H1 (cell line): ENCODE measurements around the gene MAML3. TPM values are rescaled to one million over a fixed set of nuclear protein-coding genes. Genes with fewer than 3 reads are reported as not detected.

Source experiments
- CTCF ChIA-PET: fragments of 300-600 bp; sonication (Branson Sonifier 250); formaldehyde crosslinking; loops from one replicate; lab custom pipeline; 2021; ENCODE audit not compliant: partially characterized antibody; lab: Charles Lee
- POLR2A ChIA-PET: fragments of 300-600 bp; sonication (Branson Sonifier 250); formaldehyde crosslinking; loops from one replicate; lab custom pipeline; 2021; ENCODE audit warnings: inconsistent platforms; ENCODE audit not compliant: partially characterized antibody; lab: Charles Lee
- DNase-seq, 2 experiments: peaks; one replicate each; pipeline versions ENCODE4 v3.0.0 to v3.0.0-alpha.2; 2010 to 2022; ENCODE audit warnings: low spot score in 2 of 2, low read depth in 1 of 2, mixed read lengths in 1 of 2
- FAIRE-seq: peaks from 2 replicates; lab custom pipeline; 2011; peaks lifted over from hg19 to GRCh38; lab: Jason Lieb, UNC
- H2AFZ ChIP-seq: 2 replicates; pipeline ENCODE4 v1.8.1; 2012; ENCODE audit warnings: low read length, inconsistent platforms
- H2AK5ac ChIP-seq: 2 replicates; pipeline ENCODE4 v1.6.1; 2013; ENCODE audit warnings: low read depth, low read length
- H2BK120ac ChIP-seq: replicated peaks from 2 replicates; pipeline ENCODE3; 2013; ENCODE audit warnings: low read depth, low read length, inconsistent platforms
- H2BK12ac ChIP-seq: 2 replicates; pipeline ENCODE4 v1.6.1; 2013; ENCODE audit warnings: low read depth, low read length
- H2BK15ac ChIP-seq: 2 replicates; pipeline ENCODE4 v1.6.1; 2013; ENCODE audit warnings: low read length
- H2BK20ac ChIP-seq: 2 replicates; pipeline ENCODE4 v1.6.1; 2013; ENCODE audit warnings: low read length
- H2BK5ac ChIP-seq: 2 replicates; pipeline ENCODE4 v1.6.1; 2013; ENCODE audit warnings: low read depth, low read length
- H3K14ac ChIP-seq: 2 replicates; pipeline ENCODE4 v1.6.1; 2013; ENCODE audit warnings: inconsistent platforms; ENCODE audit not compliant: insufficient read length
- H3K18ac ChIP-seq: 2 replicates; pipeline ENCODE4 v1.6.1; 2013; ENCODE audit warnings: low read length; ENCODE audit errors: extremely low read depth
- H3K23ac ChIP-seq: 2 replicates; pipeline ENCODE4 v1.6.1; 2013; ENCODE audit warnings: inconsistent platforms; ENCODE audit not compliant: insufficient read length
- H3K23me2 ChIP-seq: 2 replicates; pipeline ENCODE4 v1.6.1; 2013; ENCODE audit warnings: low read depth, low read length
- H3K27ac ChIP-seq: 2 replicates; pipeline ENCODE4 v1.6.1; 2011; ENCODE audit warnings: low read depth, low read length, inconsistent platforms
- H3K27me3 ChIP-seq, 4 experiments: replicated peaks in 1 of 4; 1 replicate in 1 of 4; 2 replicates in 3 of 4; pipeline versions ENCODE4 v1.6.1 to v1.8.1; 2011 to 2013; ENCODE audit warnings: low read length in 3 of 4, mild to moderate bottlenecking in 3 of 4, inconsistent platforms in 2 of 4, mixed read lengths in 2 of 4, moderate library complexity in 1 of 4; ENCODE audit not compliant: control insufficient read depth in 3 of 4, insufficient read depth in 3 of 4; ENCODE audit errors: extremely low read depth in 1 of 4
- H3K36me3 ChIP-seq, 4 experiments: 2 replicates each; pipeline versions ENCODE4 v1.6.1 to v1.8.1; 2011 to 2013; ENCODE audit warnings: mild to moderate bottlenecking in 4 of 4, low read length in 3 of 4, moderate library complexity in 2 of 4, control low read depth in 1 of 4, inconsistent platforms in 1 of 4; ENCODE audit not compliant: insufficient read depth in 4 of 4, control insufficient read depth in 2 of 4
- H3K4ac ChIP-seq: replicated peaks from 2 replicates; pipeline ENCODE3; 2013; ENCODE audit warnings: low read length, low read depth, mixed read lengths, inconsistent platforms; ENCODE audit not compliant: insufficient read length
- H3K4me1 ChIP-seq, 4 experiments: replicated peaks in 1 of 4; 1 replicate in 1 of 4; 2 replicates in 3 of 4; pipeline versions ENCODE4 v1.6.1 to v1.8.1; 2011 to 2013; ENCODE audit warnings: low read length in 3 of 4, inconsistent platforms in 2 of 4, mixed read lengths in 1 of 4; ENCODE audit not compliant: insufficient read depth in 4 of 4, control insufficient read depth in 3 of 4
- H3K4me2 ChIP-seq, 2 experiments: 2 replicates each; pipeline versions ENCODE4 v1.6.1 to v1.8.1; 2011 to 2013; ENCODE audit warnings: low read depth in 2 of 2, low read length in 2 of 2, control low read depth in 1 of 2, inconsistent platforms in 1 of 2, mild to moderate bottlenecking in 1 of 2; ENCODE audit not compliant: insufficient read depth in 1 of 2
- H3K4me3 ChIP-seq, 4 experiments: fragments of 200-600, 300-600 bp in 1 of 4; sonication (generic), shearing (Covaris generic), sonication (Bioruptor Twin) in 1 of 4; 2 replicates each; pipeline versions ENCODE4 v1.5.1 to v1.8.1; 2011 to 2016; ENCODE audit warnings: low read length in 4 of 4, low read depth in 3 of 4, control low read depth in 2 of 4, inconsistent platforms in 2 of 4, mild to moderate bottlenecking in 2 of 4, mixed read lengths in 1 of 4, moderate library complexity in 1 of 4; ENCODE audit not compliant: insufficient read depth in 2 of 4; ENCODE audit errors: extremely low read depth in 1 of 4
- H3K56ac ChIP-seq: replicated peaks from 2 replicates; pipeline ENCODE3; 2013; ENCODE audit warnings: low read depth, mild to moderate bottlenecking, mixed read lengths, low read length, inconsistent platforms; ENCODE audit not compliant: insufficient read length
- H3K79me1 ChIP-seq: 2 replicates; pipeline ENCODE4 v1.6.1; 2013; ENCODE audit warnings: low read depth, low read length, control low read depth
- H3K79me2 ChIP-seq, 2 experiments: 2 replicates each; pipeline versions ENCODE4 v1.6.1 to v1.8.1; 2012 to 2013; ENCODE audit warnings: low read length in 2 of 2, mild to moderate bottlenecking in 2 of 2, inconsistent platforms in 1 of 2; ENCODE audit not compliant: insufficient read depth in 2 of 2, control insufficient read depth in 1 of 2
- H3K9ac ChIP-seq, 4 experiments: replicated peaks in 1 of 4; 1 replicate in 1 of 4; 2 replicates in 3 of 4; pipeline versions ENCODE4 v1.6.1 to v1.8.1; 2011 to 2013; ENCODE audit warnings: low read depth in 3 of 4, low read length in 3 of 4, control low read depth in 2 of 4, mild to moderate bottlenecking in 2 of 4, moderate library complexity in 2 of 4, inconsistent platforms in 1 of 4; ENCODE audit errors: extremely low read depth in 1 of 4
- H3K9me3 ChIP-seq, 2 experiments: 2 replicates each; pipeline versions ENCODE4 v1.6.1 to v1.8.1; 2012 to 2013; ENCODE audit warnings: mild to moderate bottlenecking in 2 of 2, moderate library complexity in 2 of 2, control low read depth in 1 of 2, inconsistent platforms in 1 of 2, low read depth in 1 of 2, low read length in 1 of 2, mixed read lengths in 1 of 2; ENCODE audit not compliant: insufficient read depth in 2 of 2
- H4K20me1 ChIP-seq, 2 experiments: replicated peaks in 1 of 2; 2 replicates each; pipeline versions ENCODE3 to v1.8.1; 2011 to 2013; ENCODE audit warnings: inconsistent platforms in 2 of 2, low read length in 2 of 2, mild to moderate bottlenecking in 1 of 2; ENCODE audit not compliant: insufficient read depth in 2 of 2, control insufficient read depth in 1 of 2
- H4K5ac ChIP-seq: 2 replicates; pipeline ENCODE4 v1.6.1; 2013; ENCODE audit warnings: low read length, low read depth, mixed read lengths, inconsistent platforms; ENCODE audit not compliant: insufficient read length
- H4K8ac ChIP-seq: 2 replicates; pipeline ENCODE4 v1.8.0; 2013; ENCODE audit warnings: mild to moderate bottlenecking, moderate library complexity, low read length, inconsistent platforms; ENCODE audit not compliant: insufficient read depth; ENCODE audit errors: extremely low read depth
- H4K91ac ChIP-seq: replicated peaks from 2 replicates; pipeline ENCODE3; 2013; ENCODE audit warnings: low read length, mixed read lengths, inconsistent platforms; ENCODE audit not compliant: insufficient read length
- BACH1 ChIP-seq: IDR thresholded peaks from 2 replicates; pipeline ENCODE4 v1.6.1; 2012; ENCODE audit warnings: low read length, improper control_type of control experiment
- CBX5 ChIP-seq: fragments of 300-800, 300-1000 bp; sonication (generic); IDR thresholded peaks from 2 replicates; pipeline ENCODE4 v1.7.1; 2016; ENCODE audit warnings: antibody characterized with exemption, low read length, low read depth
- EP300 ChIP-seq, 2 experiments: IDR thresholded peaks; 1 replicate in 1 of 2; 2 replicates in 1 of 2; pipeline ENCODE4 v1.6.1; 2011 to 2012; ENCODE audit warnings: low read depth in 2 of 2, low read length in 2 of 2, mild to moderate bottlenecking in 2 of 2, borderline replicate concordance in 1 of 2, inconsistent platforms in 1 of 2, moderate library complexity in 1 of 2
- FOSL1 ChIP-seq: IDR thresholded peaks from 2 replicates; pipeline ENCODE4 v1.6.1; 2011; ENCODE audit warnings: mild to moderate bottlenecking, low read depth, low read length, moderate library complexity; ENCODE audit not compliant: insufficient read depth
- JUN ChIP-seq: IDR thresholded peaks from 2 replicates; pipeline ENCODE4 v1.6.1; 2011; ENCODE audit warnings: low read depth, mild to moderate bottlenecking, improper control_type of control experiment, low read length
- KDM4A ChIP-seq: IDR thresholded peaks from one replicate; pipeline ENCODE4 v1.7.1; 2012; ENCODE audit warnings: low read depth, mild to moderate bottlenecking, moderate library complexity, low read length, inconsistent platforms; ENCODE audit not compliant: severe bottlenecking
- RAD21 ChIP-seq, 2 experiments: IDR thresholded peaks in 1 of 2; conservative IDR thresholded peaks in 1 of 2; 2 replicates each; pipeline ENCODE4 v1.6.1; 2011; ENCODE audit warnings: low read depth in 2 of 2, low read length in 2 of 2, improper control_type of control experiment in 1 of 2, inconsistent platforms in 1 of 2, mild to moderate bottlenecking in 1 of 2, moderate library complexity in 1 of 2
- SIRT6 ChIP-seq: IDR thresholded peaks from one replicate; pipeline ENCODE4 v1.7.1; 2012; ENCODE audit warnings: low read length, inconsistent platforms
- SP4 ChIP-seq: IDR thresholded peaks from 2 replicates; pipeline ENCODE4 v1.6.1; 2012; ENCODE audit warnings: low read length, inconsistent platforms
- TAF1 ChIP-seq: IDR thresholded peaks from 2 replicates; pipeline ENCODE4 v1.6.1; 2011; ENCODE audit warnings: mild to moderate bottlenecking, low read depth, low read length
- TBP ChIP-seq: IDR thresholded peaks from 2 replicates; pipeline ENCODE4 v1.6.1; 2011; ENCODE audit warnings: low read depth, low read length, improper control_type of control experiment
- YY1 ChIP-seq: IDR thresholded peaks from 2 replicates; pipeline ENCODE4 v1.6.1; 2011; ENCODE audit warnings: low read depth, mild to moderate bottlenecking, low read length
- ZNF274 ChIP-seq: IDR thresholded peaks from 2 replicates; pipeline ENCODE4 v1.7.0; 2012; ENCODE audit warnings: low read length, borderline replicate concordance; ENCODE audit errors: extremely low read depth
- WGBS, 2 experiments: shearing (Covaris generic) in 1 of 2; methylation state at CpG; one replicate each; pipeline versions ENCODE4 v1.1.6 to v1.1.7; 2013 to 2015; ENCODE audit warnings: low lambda C conversion rate in 2 of 2, mixed read lengths in 2 of 2, inconsistent platforms in 1 of 2, low coverage in 1 of 2, missing lambda C conversion rate in 1 of 2; ENCODE audit not compliant: insufficient replicate concordance in 2 of 2, insufficient coverage in 1 of 2, insufficient read length in 1 of 2; ENCODE audit errors: extremely low coverage in 1 of 2, missing lambda C conversion rate in 1 of 2; 5-methylcytosine and 5-hydroxymethylcytosine counted together
- polyA plus RNA-seq, 7 experiments: library from polyadenylated mRNA; depleted of rRNA in 3 of 7; stranded (reverse) in 5 of 7; unstranded in 2 of 7; fragments of >200 nt in 5 of 7; fragments of 200-250 nt in 2 of 7; gene quantifications; 1 replicate in 5 of 7; 2 replicates in 1 of 7; 4 replicates in 1 of 7; pipeline versions ENCODE4 v1.2.1 to v1.2.3, GENCODE V29; 2011 to 2013; ENCODE audit warnings: missing spikeins in 2 of 7, mixed read lengths in 2 of 7
- total RNA-seq: library from RNA; stranded (reverse); fragmentation: NEBNext Ultra II Directional; extraction: Animal tissue kit (Norgen Biotek cat#: 25700); gene quantifications from 2 replicates; pipeline ENCODE4 v1.2.1, GENCODE V29; 2021
- TF ChIP-seq, protein P1 (sequence below): IDR thresholded peaks from 2 replicates; pipeline ENCODE4 v1.6.1; 2012; ENCODE audit warnings: inconsistent platforms

The MAML3 gene
- total and polyA plus RNA-seq, 2 of the 8 experiments (the other 6 are each of a cell fraction or from before 2014, with no cell fraction given): 2.1 to 5.7 TPM

DNA sequence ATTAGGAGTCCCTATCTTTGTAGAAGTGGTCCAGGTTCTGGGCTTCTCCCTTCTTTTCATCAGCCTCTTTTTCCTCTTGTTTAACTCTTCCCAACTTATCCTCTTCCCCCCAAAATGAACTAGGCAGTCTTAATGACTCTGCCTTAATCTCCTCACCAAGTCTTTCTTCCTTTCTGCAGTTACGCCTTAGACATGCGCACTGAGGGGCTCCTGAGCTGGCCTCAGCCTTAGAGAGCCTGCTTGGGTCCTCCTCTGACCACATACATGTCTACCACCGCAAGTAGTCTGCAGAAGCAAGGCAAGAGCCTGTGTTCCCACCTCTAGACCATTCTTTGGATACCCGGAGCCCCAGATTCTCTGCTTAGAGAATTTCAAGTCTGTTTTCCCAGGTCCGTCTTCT, 288.4 kb downstream of the MAML3 start:
- Histone ChIP-seq H3K9me3 (no peaks in the 10 kb centered on the region), H2AFZ (no peak overlapping the region), H3K23ac (no peak overlapping the region), H3K56ac (no peak overlapping the region), H4K91ac (no peak overlapping the region), H3K27ac (no peak overlapping the region), H3K23me2 (no peaks in the 10 kb centered on the region), H2BK15ac (no peak overlapping the region), H3K79me1 (no peaks in the 10 kb centered on the region), H3K36me3 (no peaks in the 10 kb centered on the region), H4K20me1 (no peaks in the 10 kb centered on the region), H2BK12ac (no peak overlapping the region), H3K27me3 (no peaks in the 10 kb centered on the region), H2BK120ac (no peak overlapping the region), H3K14ac (no peak overlapping the region), H2AK5ac (no peak overlapping the region), H3K79me2 (no peaks in the 10 kb centered on the region), H3K4me2 (no peak overlapping the region), H3K18ac (no peak overlapping the region), H4K5ac (no peak overlapping the region), H2BK5ac (no peak overlapping the region), H3K4me1 (no peaks in the 10 kb centered on the region), H2BK20ac (no peak overlapping the region), H3K9ac (no peak overlapping the region), H3K4me3 (no peak overlapping the region), H3K4ac (no peak overlapping the region), H4K8ac (no peak overlapping the region)
- DNase-seq (no peak), FAIRE-seq (no peak)
- 90% methylated on average over 5 of the region's 5 CpGs; no CpG with 5 or more reads in 1 of the 2 experiments for WGBS, 2 experiments
- ChIA-PET POLR2A (no interaction called here), CTCF (interaction anchor here (2.0 kb wide), 1 partner anchor 9 kb away, joined by 5 read pairs; no protein-coding TSS in a partner anchor)
- TF ChIP-seq JUN (no peak), TBP (no peak), EP300 (IDR thresholded peaks at IDR 0.05; ENCODE audit: borderline replicate concordance in 1 of 2, low read depth in 2 of 2, low read length in 2 of 2) (no peak), KDM4A (no peak), BACH1 (no peak), SP4 (no peak), TAF1 (no peak), CBX5 (no peak), ZNF274 (no peak), FOSL1 (no peak), SIRT6 (no peak), RAD21 (IDR thresholded peaks at IDR 0.05 in 1 of 2, conservative IDR thresholded peaks at IDR 0.05 in 1 of 2; ENCODE audit: low read depth in 2 of 2, low read length in 2 of 2) (no peak), YY1 (no peak)
- TF ChIP-seq, protein P1, sequence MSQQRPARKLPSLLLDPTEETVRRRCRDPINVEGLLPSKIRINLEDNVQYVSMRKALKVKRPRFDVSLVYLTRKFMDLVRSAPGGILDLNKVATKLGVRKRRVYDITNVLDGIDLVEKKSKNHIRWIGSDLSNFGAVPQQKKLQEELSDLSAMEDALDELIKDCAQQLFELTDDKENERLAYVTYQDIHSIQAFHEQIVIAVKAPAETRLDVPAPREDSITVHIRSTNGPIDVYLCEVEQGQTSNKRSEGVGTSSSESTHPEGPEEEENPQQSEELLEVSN: no peak
